SH-SY5Y (cell line): ENCODE results near the gene FLNB.

Experiments used
- GATA2 ChIP-seq: IDR thresholded peaks from 2 replicates; pipeline ENCODE4 v1.6.1; 2011; ENCODE audit warnings: mild to moderate bottlenecking, low read depth, low read length
- GATA3 ChIP-seq: IDR thresholded peaks from 2 replicates; pipeline ENCODE4 v1.6.1; 2011; ENCODE audit warnings: low read depth, mild to moderate bottlenecking, low read length, moderate library complexity

Gene FLNB

GRCh38 chr3:58101499-58102389 lies 93.5 kb downstream of the FLNB start:
- TF ChIP-seq GATA3 (no peak), GATA2 (no peak)

GRCh38 chr3:58102390-58102750 lies 94.1 kb downstream of the FLNB start:
- TF ChIP-seq GATA3, result no peak
- no peak for TF ChIP-seq GATA2

DNA sequence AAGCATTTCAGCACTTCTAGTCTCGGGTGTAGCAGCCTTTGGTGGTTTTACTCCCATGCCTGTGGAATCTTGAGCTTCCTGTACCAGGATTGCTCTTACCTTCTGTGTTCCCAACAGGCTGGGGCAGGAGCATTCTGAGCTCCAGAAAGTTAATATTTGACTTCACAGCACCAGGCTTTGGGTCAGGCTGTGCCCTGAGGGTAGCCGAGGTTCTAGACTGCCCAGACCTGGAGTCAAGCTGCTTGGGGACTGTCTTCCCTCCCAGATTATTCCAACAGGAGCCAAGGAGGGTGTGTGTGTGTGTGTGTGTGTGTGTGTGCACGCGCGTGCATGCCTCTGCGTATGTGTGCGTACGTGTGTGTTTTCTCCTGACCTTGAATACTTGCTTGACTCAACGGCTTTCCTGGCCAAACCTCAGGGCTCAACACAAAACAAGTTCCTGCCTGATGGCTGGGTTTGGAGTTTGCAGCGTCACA lies 94.8 kb downstream of the FLNB start:
- TF ChIP-seq GATA2 (no peak), GATA3 (no peak)

DNA sequence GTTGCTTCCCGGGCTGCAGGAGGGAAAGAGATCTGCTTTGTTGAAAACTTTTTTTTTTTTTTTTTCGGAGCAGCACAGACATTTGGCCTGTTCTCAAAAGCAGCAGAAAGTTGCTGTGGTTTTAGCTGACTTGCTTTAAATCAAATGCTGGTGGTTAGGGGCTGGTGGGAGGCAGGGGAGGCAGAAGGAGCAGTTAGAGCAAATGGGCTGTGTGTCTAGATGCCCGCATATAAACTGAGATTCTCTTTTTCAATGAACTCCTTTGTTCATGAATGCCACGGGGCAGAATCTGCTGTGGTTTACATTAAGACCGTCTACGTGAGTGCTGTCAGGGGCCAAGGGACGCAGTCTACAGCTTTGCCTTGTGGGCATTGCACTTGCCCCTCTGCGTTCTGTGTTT lies 95.9 kb downstream of the FLNB start:
- TF ChIP-seq GATA2 (no peak), GATA3 (no peak)

- TF ChIP-seq GATA3, result no peak
Observed at GRCh38 chr3:58104712-58105111, 96.5 kb downstream of the FLNB start.

DNA sequence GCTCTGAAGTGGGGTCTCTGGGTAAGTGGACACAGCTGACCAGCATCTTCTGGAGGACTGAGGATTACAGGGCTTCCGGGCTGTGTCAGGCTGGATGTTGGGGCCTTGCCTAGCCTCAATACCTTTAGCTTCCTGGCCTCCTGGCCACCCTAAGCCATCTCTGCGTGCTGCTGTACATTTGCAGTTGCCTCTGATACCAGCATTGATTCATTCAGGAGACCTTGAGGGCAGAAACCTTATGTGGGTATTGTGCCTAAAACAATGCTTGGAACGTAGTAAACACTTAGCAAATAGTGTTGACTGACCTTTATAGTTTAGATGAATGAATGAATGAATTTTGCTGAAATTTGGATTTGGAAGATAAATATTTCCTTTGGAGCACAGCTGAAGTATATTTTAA lies 97.0 kb downstream of the FLNB start:
- no peak for TF ChIP-seq GATA2
- TF ChIP-seq GATA3, result no peak

DNA sequence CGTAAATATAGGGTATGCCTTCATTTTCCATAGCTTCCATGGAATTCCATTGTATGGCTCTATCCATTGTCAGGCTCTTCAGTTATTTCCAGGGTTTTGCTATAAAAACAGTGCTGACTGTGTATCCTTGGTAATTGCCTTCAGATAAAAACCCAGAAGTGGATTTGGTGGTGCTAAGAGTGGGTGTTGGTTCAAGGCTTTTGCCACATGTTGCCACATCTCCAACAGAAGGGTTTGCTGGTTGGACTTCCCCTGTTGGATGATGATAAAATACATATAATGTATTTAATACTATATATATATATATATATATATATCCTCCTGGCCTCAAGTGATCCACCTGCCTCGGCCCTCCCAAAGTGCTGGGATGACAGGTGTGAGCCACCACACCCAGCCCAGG lies 97.8 kb downstream of the FLNB start:
- no peak for TF ChIP-seq GATA2

- TF ChIP-seq GATA3 (no peak), GATA2 (no peak)
Observed at GRCh38 chr3:58106640-58107039, 98.4 kb downstream of the FLNB start.

- no peak for TF ChIP-seq GATA3
Observed at GRCh38 chr3:58107597-58107996, 99.4 kb downstream of the FLNB start.

- TF ChIP-seq GATA3 (no peak), GATA2 (no peak)
Observed at GRCh38 chr3:58109752-58110151, 101.5 kb downstream of the FLNB start.

GRCh38 chr3:58111513-58112184 lies 103.4 kb downstream of the FLNB start:
- no peak for TF ChIP-seq GATA2
- no peak for TF ChIP-seq GATA3

GRCh38 chr3:58112185-58112535 lies 103.9 kb downstream of the FLNB start:
- no peak for TF ChIP-seq GATA3
- no peak for TF ChIP-seq GATA2

- TF ChIP-seq GATA3, result no peak
- no peak for TF ChIP-seq GATA2
Observed at GRCh38 chr3:58115175-58115574, 107.0 kb downstream of the FLNB start.

DNA sequence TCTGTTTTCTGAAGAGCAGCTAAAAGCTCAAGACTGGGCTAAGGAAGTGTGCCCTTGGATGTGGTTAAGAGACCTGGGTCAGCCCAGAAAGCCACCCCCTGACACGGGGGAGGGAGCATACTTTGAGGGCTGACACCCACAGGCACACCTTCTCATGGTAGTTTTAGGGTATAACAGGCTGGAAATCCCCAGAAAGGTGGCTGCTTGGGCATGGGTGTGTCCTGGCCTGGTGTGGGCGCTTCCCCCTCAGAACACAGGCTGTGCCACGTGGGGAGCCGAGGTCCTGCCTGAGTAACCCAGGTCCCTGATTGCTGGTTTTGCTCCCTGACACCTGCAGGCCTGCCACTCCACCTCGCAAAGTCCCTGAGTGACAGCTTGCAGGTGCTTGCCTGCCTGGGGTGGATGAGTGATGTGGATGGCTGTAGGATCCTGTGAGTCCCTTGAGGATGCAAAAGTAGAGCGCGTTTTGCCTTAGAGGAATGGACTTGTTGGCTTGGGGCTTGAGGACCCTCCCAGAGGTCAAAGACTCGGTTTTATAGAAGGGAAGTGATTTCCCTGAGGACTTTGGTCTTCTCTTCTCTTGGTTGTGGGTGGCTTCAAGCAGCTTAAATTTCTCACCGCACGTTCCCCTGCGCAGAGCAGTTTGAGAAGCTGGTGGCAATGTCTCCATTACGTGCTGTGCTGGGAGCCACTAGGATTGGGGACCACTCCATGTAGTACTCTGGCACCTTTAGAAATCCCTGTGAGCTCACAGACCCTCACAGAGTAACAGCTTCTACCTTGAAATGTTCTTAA lies 108.1 kb downstream of the FLNB start:
- TF ChIP-seq GATA3, result no peak
- no peak for TF ChIP-seq GATA2
